Measurements from ENCODE around the gene INSM1. TPM values are rescaled to one million over a fixed set of nuclear protein-coding genes. Genes with fewer than 3 reads are reported as not detected.

INSM1 gene
- total RNA-seq, 1 experiment from 2014 or later, result not detected

GRCh38 chr20:20405623-20406022 is 37.7 kb downstream of the INSM1 start:
- CTCF ChIA-PET, result no interaction called here
- no peak for TF ChIP-seq CTCF (IDR thresholded peaks at IDR 0.05; ENCODE audit: unreplicated experiment)
- DNase-seq, result no peak
- Mint-ChIP-seq H3K4me1 (ENCODE audit: low read depth, unreplicated experiment) (no peaks in the 10 kb centered on the region), H3K9me3 (ENCODE audit: low read depth, unreplicated experiment) (no peaks in the 10 kb centered on the region), H3K27ac (ENCODE audit: unreplicated experiment) (no peak overlapping the region), H3K4me3 (ENCODE audit: low read depth, unreplicated experiment) (no peak overlapping the region), H3K27me3 (ENCODE audit: unreplicated experiment) (no peaks in the 10 kb centered on the region), H3K36me3 (ENCODE audit: insufficient read depth, unreplicated experiment) (no peaks in the 10 kb centered on the region)
- no TSS peak for BruUV-seq (replicated peaks)
- intact Hi-C loops (cut with micrococcal nuclease; ENCODE audit: unreplicated experiment), result no loop called here

- Mint-ChIP-seq H3K4me1 (ENCODE audit: low read depth, unreplicated experiment) (no peaks in the 10 kb centered on the region), H3K36me3 (ENCODE audit: insufficient read depth, unreplicated experiment) (no peaks in the 10 kb centered on the region), H3K27ac (ENCODE audit: unreplicated experiment) (no peak overlapping the region), H3K4me3 (ENCODE audit: low read depth, unreplicated experiment) (no peak overlapping the region), H3K27me3 (ENCODE audit: unreplicated experiment) (no peaks in the 10 kb centered on the region), H3K9me3 (ENCODE audit: low read depth, unreplicated experiment) (no peaks in the 10 kb centered on the region)
- CTCF ChIA-PET, result no interaction called here
- no peak for DNase-seq
- intact Hi-C loops (cut with micrococcal nuclease; ENCODE audit: unreplicated experiment), result no loop called here
- BruUV-seq (replicated peaks), result no TSS peak
- no peak for TF ChIP-seq CTCF (IDR thresholded peaks at IDR 0.05; ENCODE audit: unreplicated experiment)
Measured at GRCh38 chr20:20406306-20406705, 38.4 kb downstream of the INSM1 start.

GRCh38 chr20:20407891-20408805 is 40.2 kb downstream of the INSM1 start:
- no peaks in the 10 kb centered on the region for H3K9me3 Mint-ChIP-seq (ENCODE audit: low read depth, unreplicated experiment)
- H3K27me3 Mint-ChIP-seq (ENCODE audit: unreplicated experiment), result no peaks in the 10 kb centered on the region
- DNase-seq, result no peak
- TF ChIP-seq CTCF (IDR thresholded peaks at IDR 0.05; ENCODE audit: unreplicated experiment), result no peak
- no peak overlapping the region for H3K4me3 Mint-ChIP-seq (ENCODE audit: low read depth, unreplicated experiment)
- H3K36me3 Mint-ChIP-seq (ENCODE audit: insufficient read depth, unreplicated experiment), result no peaks in the 10 kb centered on the region
- H3K4me1 Mint-ChIP-seq (ENCODE audit: low read depth, unreplicated experiment), result no peaks in the 10 kb centered on the region
- BruUV-seq (replicated peaks), result no TSS peak
- CTCF ChIA-PET, result no interaction called here
- intact Hi-C loops (cut with micrococcal nuclease; ENCODE audit: unreplicated experiment), result no loop called here
- H3K27ac Mint-ChIP-seq (ENCODE audit: unreplicated experiment), result no peak overlapping the region

GRCh38 chr20:20409331-20409730 is 41.4 kb downstream of the INSM1 start:
- CTCF ChIA-PET, result no interaction called here
- DNase-seq, result no peak
- H3K4me3 Mint-ChIP-seq (ENCODE audit: low read depth, unreplicated experiment), result no peak overlapping the region
- intact Hi-C loops (cut with micrococcal nuclease; ENCODE audit: unreplicated experiment), result no loop called here
- no TSS peak for BruUV-seq (replicated peaks)
- no peaks in the 10 kb centered on the region for H3K27me3 Mint-ChIP-seq (ENCODE audit: unreplicated experiment)
- no peaks in the 10 kb centered on the region for H3K4me1 Mint-ChIP-seq (ENCODE audit: low read depth, unreplicated experiment)
- no peak for TF ChIP-seq CTCF (IDR thresholded peaks at IDR 0.05; ENCODE audit: unreplicated experiment)
- H3K27ac Mint-ChIP-seq (ENCODE audit: unreplicated experiment), result no peak overlapping the region
- H3K36me3 Mint-ChIP-seq (ENCODE audit: insufficient read depth, unreplicated experiment), result no peaks in the 10 kb centered on the region
- H3K9me3 Mint-ChIP-seq (ENCODE audit: low read depth, unreplicated experiment), result no peaks in the 10 kb centered on the region

Data from Calu3 (cell line).